ENCODE data around the gene RBKS. TPM values are rescaled to one million over a fixed set of nuclear protein-coding genes. Genes with fewer than 3 reads are reported as not detected.

Gene RBKS
- total and polyA plus RNA-seq, 4 donors, result 3.5 to 5.0 (median 3.8) TPM

DNA sequence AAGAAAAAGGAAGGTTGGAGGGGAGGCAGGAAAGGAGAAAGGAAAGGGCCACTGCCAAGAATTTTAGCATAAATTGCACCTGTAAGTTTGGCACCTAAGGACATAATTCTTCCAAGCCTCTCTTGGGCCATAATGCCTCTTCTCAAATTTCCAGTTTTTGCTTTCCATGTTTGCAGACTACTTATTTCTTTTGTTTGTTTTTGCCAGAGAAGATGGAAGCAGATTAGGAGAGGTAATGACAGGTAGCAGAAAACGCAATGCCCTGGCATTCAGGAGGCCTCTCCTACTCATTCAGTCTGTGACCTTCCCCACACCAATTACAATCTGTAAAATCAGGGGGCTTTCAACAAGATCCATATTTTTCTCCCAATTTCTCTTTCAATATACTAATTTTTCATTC lies 61.9 kb downstream of the RBKS start:
- Histone ChIP-seq H3K36me3 (ENCODE audit: control insufficient read depth, insufficient read depth, low read length) (no peaks in the 10 kb centered on the region), H3K4me3 (ENCODE audit: low read depth, low read length) (no peak overlapping the region), H3K4me1 (ENCODE audit: control insufficient read depth, insufficient read depth, low read length) (no peaks in the 10 kb centered on the region), H3K9me3 (ENCODE audit: control insufficient read depth, insufficient read depth, low read length) (no peaks in the 10 kb centered on the region), H3K27ac (ENCODE audit: low read depth, low read length) (no peak overlapping the region), H3K27me3 (ENCODE audit: control insufficient read depth, insufficient read depth, low read length) (no peaks in the 10 kb centered on the region)
- no CpG with 5 or more reads among the region's 1 CpG for WGBS (ENCODE audit: insufficient coverage)
- DNase-seq (ENCODE audit: low read depth in 4 of 6, low spot score in 6 of 6), result no peak

DNA sequence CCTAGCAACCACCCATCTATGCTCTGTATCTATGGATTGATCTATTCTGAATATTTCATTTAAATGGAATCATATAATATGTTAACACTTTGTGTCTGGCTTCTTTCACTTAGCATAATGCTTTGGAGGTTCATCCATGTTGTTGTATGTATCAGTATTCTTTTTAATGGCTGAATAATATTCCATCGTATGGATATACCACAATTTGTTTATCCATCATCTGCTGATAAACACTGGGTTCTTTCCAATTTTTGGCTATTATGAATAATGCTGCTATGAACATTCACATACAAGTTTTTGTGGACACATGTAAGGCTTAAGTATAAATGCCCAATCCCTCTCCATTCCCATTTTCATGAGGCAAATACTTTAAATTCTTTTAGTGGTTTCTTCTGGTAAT lies 65.8 kb downstream of the RBKS start:
- no peaks in the 10 kb centered on the region for H3K4me1 ChIP-seq (ENCODE audit: control insufficient read depth, insufficient read depth, low read length)
- no peak for DNase-seq (ENCODE audit: low read depth in 4 of 6, low spot score in 6 of 6)
- H3K27me3 ChIP-seq (ENCODE audit: control insufficient read depth, insufficient read depth, low read length), result no peaks in the 10 kb centered on the region
- no peak overlapping the region for H3K4me3 ChIP-seq (ENCODE audit: low read depth, low read length)
- no peak overlapping the region for H3K27ac ChIP-seq (ENCODE audit: low read depth, low read length)
- no peaks in the 10 kb centered on the region for H3K9me3 ChIP-seq (ENCODE audit: control insufficient read depth, insufficient read depth, low read length)
- no CpG with 5 or more reads among the region's 1 CpG for WGBS (ENCODE audit: insufficient coverage)
- H3K36me3 ChIP-seq (ENCODE audit: control insufficient read depth, insufficient read depth, low read length), result no peaks in the 10 kb centered on the region

DNA sequence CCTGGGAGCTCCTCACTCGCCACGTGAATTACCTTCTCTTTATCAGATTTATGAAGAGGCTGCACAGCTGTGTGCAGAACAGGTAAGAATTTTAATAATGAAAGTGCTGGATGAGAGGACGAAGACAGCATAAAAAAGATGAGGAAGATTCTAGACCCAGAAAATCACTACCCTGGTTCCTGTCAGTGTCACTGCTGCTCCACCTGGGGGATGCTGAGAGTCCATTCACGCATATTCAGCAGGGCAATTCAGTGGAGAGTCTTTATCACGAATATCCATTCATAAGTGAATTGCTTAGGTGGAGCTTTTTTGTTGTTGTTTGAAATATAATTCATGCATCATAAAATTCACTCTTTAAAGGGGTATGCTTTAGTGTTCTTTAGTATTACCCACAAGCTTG lies 66.6 kb downstream of the RBKS start:
- no peak for DNase-seq (ENCODE audit: low read depth in 4 of 6, low spot score in 6 of 6)
- H3K36me3 ChIP-seq (ENCODE audit: control insufficient read depth, insufficient read depth, low read length), result no peaks in the 10 kb centered on the region
- H3K27ac ChIP-seq (ENCODE audit: low read depth, low read length), result no peak overlapping the region
- H3K4me1 ChIP-seq (ENCODE audit: control insufficient read depth, insufficient read depth, low read length), result no peaks in the 10 kb centered on the region
- no peaks in the 10 kb centered on the region for H3K27me3 ChIP-seq (ENCODE audit: control insufficient read depth, insufficient read depth, low read length)
- WGBS (ENCODE audit: insufficient coverage), result no CpG with 5 or more reads among the region's 5 CpGs
- no peak overlapping the region for H3K4me3 ChIP-seq (ENCODE audit: low read depth, low read length)
- H3K9me3 ChIP-seq (ENCODE audit: control insufficient read depth, insufficient read depth, low read length), result no peaks in the 10 kb centered on the region

DNA sequence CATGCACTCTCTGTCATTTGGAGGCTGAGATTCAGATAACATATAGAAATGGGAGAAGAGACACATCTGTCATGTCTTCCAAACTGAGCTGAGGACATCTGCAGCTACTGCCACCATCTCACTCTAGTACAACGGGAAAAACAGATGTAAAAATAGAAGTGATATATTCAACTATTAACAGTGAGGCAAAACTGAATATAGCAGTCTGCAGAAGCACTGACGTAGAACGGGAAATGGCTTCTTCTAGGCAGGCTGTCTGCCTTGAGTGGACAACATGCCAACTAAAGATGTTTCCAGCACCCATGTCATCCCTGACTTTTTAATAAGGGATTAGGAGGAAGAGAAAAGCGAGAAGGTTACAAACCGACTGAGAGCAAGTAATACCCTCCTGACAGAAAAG lies 67.1 kb downstream of the RBKS start:
- no peaks in the 10 kb centered on the region for H3K9me3 ChIP-seq (ENCODE audit: control insufficient read depth, insufficient read depth, low read length)
- H3K4me1 ChIP-seq (ENCODE audit: control insufficient read depth, insufficient read depth, low read length), result no peaks in the 10 kb centered on the region
- DNase-seq (ENCODE audit: low read depth in 4 of 6, low spot score in 6 of 6), result no peak
- H3K4me3 ChIP-seq (ENCODE audit: low read depth, low read length), result no peak overlapping the region
- no peaks in the 10 kb centered on the region for H3K27me3 ChIP-seq (ENCODE audit: control insufficient read depth, insufficient read depth, low read length)
- no peak overlapping the region for H3K27ac ChIP-seq (ENCODE audit: low read depth, low read length)
- no peaks in the 10 kb centered on the region for H3K36me3 ChIP-seq (ENCODE audit: control insufficient read depth, insufficient read depth, low read length)
- WGBS (ENCODE audit: insufficient coverage), result 100% methylated on average over 2 of the region's 5 CpGs

DNA sequence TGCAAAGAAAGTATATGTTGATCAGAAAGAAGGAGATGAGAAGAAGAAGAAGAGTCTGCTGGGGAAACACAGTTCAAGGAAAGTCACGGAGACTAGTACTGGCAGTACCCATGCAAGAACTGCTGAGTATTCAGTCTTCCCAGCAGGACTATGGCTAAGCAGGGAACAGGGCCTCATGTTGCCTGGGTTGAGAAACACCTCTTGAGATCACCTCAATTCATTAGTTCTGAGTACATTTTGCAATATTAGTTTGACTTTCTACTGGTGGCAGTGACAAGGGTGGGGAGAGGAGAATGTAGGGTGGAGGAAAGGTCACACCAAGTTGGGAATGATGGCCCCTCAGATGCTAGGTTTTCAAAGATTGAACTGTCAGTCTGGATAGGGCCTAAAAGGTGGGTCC lies 68.1 kb downstream of the RBKS start:
- no peaks in the 10 kb centered on the region for H3K4me1 ChIP-seq (ENCODE audit: control insufficient read depth, insufficient read depth, low read length)
- WGBS (ENCODE audit: insufficient coverage), result 100% methylated on average over 1 of the region's 1 CpG
- no peak for DNase-seq (ENCODE audit: low read depth in 4 of 6, low spot score in 6 of 6)
- H3K27me3 ChIP-seq (ENCODE audit: control insufficient read depth, insufficient read depth, low read length), result no peaks in the 10 kb centered on the region
- no peak overlapping the region for H3K27ac ChIP-seq (ENCODE audit: low read depth, low read length)
- no peak overlapping the region for H3K4me3 ChIP-seq (ENCODE audit: low read depth, low read length)
- H3K9me3 ChIP-seq (ENCODE audit: control insufficient read depth, insufficient read depth, low read length), result no peaks in the 10 kb centered on the region
- H3K36me3 ChIP-seq (ENCODE audit: control insufficient read depth, insufficient read depth, low read length), result no peaks in the 10 kb centered on the region

DNA sequence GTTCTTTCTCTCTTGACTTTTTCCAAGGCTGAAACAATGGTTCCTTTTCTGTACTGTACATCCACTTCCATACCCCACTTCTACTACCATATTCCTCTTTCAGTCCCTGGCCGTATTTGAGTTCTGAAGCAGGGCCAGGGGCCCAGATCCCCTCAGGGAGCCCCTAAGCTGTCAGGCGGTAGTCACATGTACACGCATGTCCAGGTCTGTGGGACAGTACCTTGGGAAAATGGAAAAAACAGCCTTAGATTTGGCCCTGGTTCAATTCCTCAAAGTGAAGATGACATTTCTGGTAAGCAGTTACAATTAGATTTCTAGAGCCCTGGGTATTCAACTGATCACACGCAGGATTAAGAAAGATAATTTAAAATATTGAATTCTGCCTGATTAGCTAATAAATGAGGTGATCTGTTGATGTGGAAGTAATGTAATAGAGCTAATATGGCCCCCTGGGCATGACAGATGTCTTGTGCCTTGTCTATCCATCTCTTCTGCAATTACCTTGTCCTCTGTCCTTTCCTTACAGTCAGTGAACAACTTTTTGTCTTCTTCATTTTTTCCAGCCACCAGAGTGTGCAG lies 74.2 kb downstream of the RBKS start:
- no peaks in the 10 kb centered on the region for H3K9me3 ChIP-seq (ENCODE audit: control insufficient read depth, insufficient read depth, low read length)
- H3K4me3 ChIP-seq (ENCODE audit: low read depth, low read length), result no peak overlapping the region
- no peaks in the 10 kb centered on the region for H3K4me1 ChIP-seq (ENCODE audit: control insufficient read depth, insufficient read depth, low read length)
- WGBS (ENCODE audit: insufficient coverage), result 93% methylated on average over 2 of the region's 4 CpGs
- no peak overlapping the region for H3K27ac ChIP-seq (ENCODE audit: low read depth, low read length)
- no peak for DNase-seq (ENCODE audit: low read depth in 4 of 6, low spot score in 6 of 6)
- no peaks in the 10 kb centered on the region for H3K36me3 ChIP-seq (ENCODE audit: control insufficient read depth, insufficient read depth, low read length)
- H3K27me3 ChIP-seq (ENCODE audit: control insufficient read depth, insufficient read depth, low read length), result no peaks in the 10 kb centered on the region

DNA sequence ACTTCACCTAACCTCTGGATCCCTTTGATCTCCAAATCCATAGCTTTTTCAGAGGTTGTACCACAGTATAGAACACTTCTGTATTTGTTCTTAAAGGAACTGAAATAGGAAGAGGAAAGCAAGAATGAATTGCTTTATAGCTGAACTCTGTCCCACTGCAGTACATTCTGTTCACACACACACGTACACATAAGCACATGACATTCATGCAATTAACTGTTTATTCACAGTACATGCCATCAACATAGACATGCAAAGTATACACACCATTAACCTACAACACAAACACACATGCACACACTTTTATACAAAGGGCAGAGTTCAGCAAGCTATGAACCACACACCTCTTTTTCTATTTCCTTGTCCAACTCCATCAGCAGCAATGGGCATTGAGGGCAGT lies 75.4 kb downstream of the RBKS start:
- no peak for DNase-seq (ENCODE audit: low read depth in 4 of 6, low spot score in 6 of 6)
- Histone ChIP-seq H3K27me3 (ENCODE audit: control insufficient read depth, insufficient read depth, low read length) (no peaks in the 10 kb centered on the region), H3K4me1 (ENCODE audit: control insufficient read depth, insufficient read depth, low read length) (no peaks in the 10 kb centered on the region), H3K9me3 (ENCODE audit: control insufficient read depth, insufficient read depth, low read length) (no peaks in the 10 kb centered on the region), H3K27ac (ENCODE audit: low read depth, low read length) (no peak overlapping the region), H3K36me3 (ENCODE audit: control insufficient read depth, insufficient read depth, low read length) (no peaks in the 10 kb centered on the region), H3K4me3 (ENCODE audit: low read depth, low read length) (no peak overlapping the region)
- WGBS (ENCODE audit: insufficient coverage), result 63% methylated on average over 1 of the region's 1 CpG

DNA sequence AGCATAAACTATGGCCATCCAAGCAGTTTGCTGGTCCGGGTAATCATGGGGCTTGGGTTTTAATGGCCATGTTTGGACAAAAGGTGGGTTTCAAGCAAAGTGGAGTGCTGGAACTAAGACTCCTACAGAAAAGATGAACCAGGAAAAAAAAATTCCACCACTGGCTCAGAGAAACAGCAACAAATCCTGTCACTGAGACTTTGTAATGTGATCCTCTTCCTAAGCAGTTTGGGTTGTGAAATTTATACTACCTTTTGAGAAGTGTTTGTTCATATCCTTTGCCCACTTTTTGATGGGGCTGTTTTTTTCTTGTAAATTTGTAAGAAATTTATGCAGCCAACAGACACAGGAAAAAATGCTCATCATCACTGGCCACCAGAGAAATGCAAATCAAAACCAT lies 78.4 kb downstream of the RBKS start:
- DNase-seq (ENCODE audit: low read depth in 4 of 6, low spot score in 6 of 6), result no peak
- H3K9me3 ChIP-seq (ENCODE audit: control insufficient read depth, insufficient read depth, low read length), result no peaks in the 10 kb centered on the region
- no peaks in the 10 kb centered on the region for H3K36me3 ChIP-seq (ENCODE audit: control insufficient read depth, insufficient read depth, low read length)
- no peaks in the 10 kb centered on the region for H3K4me1 ChIP-seq (ENCODE audit: control insufficient read depth, insufficient read depth, low read length)
- no peaks in the 10 kb centered on the region for H3K27me3 ChIP-seq (ENCODE audit: control insufficient read depth, insufficient read depth, low read length)
- no peak overlapping the region for H3K4me3 ChIP-seq (ENCODE audit: low read depth, low read length)
- WGBS (ENCODE audit: insufficient coverage), result 100% methylated on average over 1 of the region's 1 CpG
- H3K27ac ChIP-seq (ENCODE audit: low read depth, low read length), result no peak overlapping the region

DNA sequence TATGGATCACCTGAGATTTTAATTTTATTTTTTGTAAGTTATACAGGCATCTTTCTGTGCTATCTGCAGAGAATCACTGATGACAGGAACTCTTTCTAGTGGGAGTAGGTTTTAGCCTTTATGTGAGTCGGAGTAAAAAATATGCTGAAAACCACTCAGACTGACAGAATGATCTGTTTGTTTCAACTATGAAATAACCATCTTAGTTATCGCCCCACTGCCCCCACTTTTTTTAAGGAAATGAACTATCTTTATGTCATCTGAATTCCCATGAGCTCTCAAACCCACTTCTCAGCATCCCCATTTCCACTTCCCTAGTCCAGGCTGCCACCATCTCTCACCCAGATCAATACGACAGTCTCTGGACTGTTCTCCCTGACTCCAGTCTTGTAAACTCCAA lies 79.7 kb downstream of the RBKS start:
- Histone ChIP-seq H3K9me3 (ENCODE audit: control insufficient read depth, insufficient read depth, low read length) (no peaks in the 10 kb centered on the region), H3K4me3 (ENCODE audit: low read depth, low read length) (no peak overlapping the region), H3K4me1 (ENCODE audit: control insufficient read depth, insufficient read depth, low read length) (no peaks in the 10 kb centered on the region), H3K27ac (ENCODE audit: low read depth, low read length) (no peak overlapping the region), H3K27me3 (ENCODE audit: control insufficient read depth, insufficient read depth, low read length) (no peaks in the 10 kb centered on the region), H3K36me3 (ENCODE audit: control insufficient read depth, insufficient read depth, low read length) (no peaks in the 10 kb centered on the region)
- DNase-seq (ENCODE audit: low read depth in 4 of 6, low spot score in 6 of 6), result no peak
- WGBS (ENCODE audit: insufficient coverage), result 100% methylated on average over 1 of the region's 3 CpGs

DNA sequence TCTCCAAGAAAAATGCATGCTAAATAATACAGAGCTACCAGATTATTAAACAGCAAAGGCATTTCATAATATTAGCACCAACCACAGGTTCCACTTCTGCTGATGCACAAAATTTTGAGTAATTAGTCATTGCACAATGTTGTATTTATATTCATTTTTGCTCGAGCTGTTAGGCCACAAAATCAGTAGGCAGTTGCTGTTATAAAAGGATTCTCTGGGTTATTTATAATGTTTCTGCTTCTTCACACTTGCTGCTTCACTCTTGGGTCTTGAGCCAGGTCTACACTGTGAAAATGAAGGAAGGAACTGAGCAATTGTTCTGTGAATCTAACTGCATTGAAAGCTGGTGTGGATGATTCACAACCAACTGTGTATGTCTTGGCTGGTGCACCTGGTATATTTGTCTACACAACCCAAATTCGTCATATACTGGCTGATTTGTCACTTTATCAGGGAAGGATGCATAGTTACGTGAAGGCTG lies 80.4 kb downstream of the RBKS start:
- H3K36me3 ChIP-seq (ENCODE audit: control insufficient read depth, insufficient read depth, low read length), result no peaks in the 10 kb centered on the region
- H3K27ac ChIP-seq (ENCODE audit: low read depth, low read length), result no peak overlapping the region
- DNase-seq (ENCODE audit: low read depth in 4 of 6, low spot score in 6 of 6), result no peak
- H3K4me3 ChIP-seq (ENCODE audit: low read depth, low read length), result no peak overlapping the region
- H3K27me3 ChIP-seq (ENCODE audit: control insufficient read depth, insufficient read depth, low read length), result no peaks in the 10 kb centered on the region
- no peaks in the 10 kb centered on the region for H3K4me1 ChIP-seq (ENCODE audit: control insufficient read depth, insufficient read depth, low read length)
- H3K9me3 ChIP-seq (ENCODE audit: control insufficient read depth, insufficient read depth, low read length), result no peaks in the 10 kb centered on the region
- WGBS (ENCODE audit: insufficient coverage), result no CpG with 5 or more reads among the region's 3 CpGs

Data from spinal cord (tissue), 10 donors.